Activated CD8-positive, alpha-beta T cell treated with anti-CD3 and anti-CD28 coated beads, Interleukin-2, amount 10 ng/mL, durations not matched to agents 7 days and 5 days (primary cell): Measurements from ENCODE around the gene SLC34A3. TPM values are rescaled to one million over a fixed set of nuclear protein-coding genes. Genes with fewer than 3 reads are reported as not detected.

ENCODE experiments used
- ATAC-seq: fragments of 150-1000 bp; cut with Tn5 transposase; one replicate; pipeline ENCODE4 v1.10.0; 2021; ENCODE audit warnings: moderate library complexity
- CTCF ChIA-PET: fragments of 350-600 bp; sonication (Branson Sonifier 250); formaldehyde crosslinking; loops from one replicate; lab custom pipeline; 2021; ENCODE audit warnings: antibody characterized with exemption; lab: Charles Lee
- POLR2A ChIA-PET: fragments of 350-600 bp; sonication (Branson Sonifier 250); formaldehyde crosslinking; loops from one replicate; lab custom pipeline; 2021; ENCODE audit warnings: antibody characterized with exemption; lab: Charles Lee
- DNase-seq: peaks from one replicate; pipeline ENCODE4 v3.0.0-alpha.2; 2020
- H3K27ac Mint-ChIP-seq: one replicate; pipeline ENCODE4 v1.8.0; 2021; ENCODE audit warnings: mild to moderate bottlenecking, mixed read lengths
- H3K27me3 Mint-ChIP-seq: one replicate; pipeline ENCODE4 v1.8.0; 2021; ENCODE audit warnings: low read depth, mixed read lengths
- H3K36me3 Mint-ChIP-seq: one replicate; pipeline ENCODE4 v1.8.0; 2021; ENCODE audit warnings: low read depth, mixed read lengths
- H3K4me1 Mint-ChIP-seq: one replicate; pipeline ENCODE4 v1.8.0; 2021; ENCODE audit warnings: low read depth, mixed read lengths
- H3K4me3 Mint-ChIP-seq: one replicate; pipeline ENCODE4 v1.8.0; 2021; ENCODE audit warnings: mild to moderate bottlenecking, mixed read lengths
- H3K9me3 Mint-ChIP-seq: one replicate; pipeline ENCODE4 v1.8.0; 2022; ENCODE audit warnings: mixed read lengths; ENCODE audit not compliant: insufficient read depth
- total RNA-seq, 2 experiments: library from RNA; stranded (reverse); gene quantifications; one replicate each; pipeline ENCODE4 v1.2.3, GENCODE V29; 2021

The SLC34A3 gene
- total RNA-seq, 2 experiments from 2014 or later, result not detected

DNA sequence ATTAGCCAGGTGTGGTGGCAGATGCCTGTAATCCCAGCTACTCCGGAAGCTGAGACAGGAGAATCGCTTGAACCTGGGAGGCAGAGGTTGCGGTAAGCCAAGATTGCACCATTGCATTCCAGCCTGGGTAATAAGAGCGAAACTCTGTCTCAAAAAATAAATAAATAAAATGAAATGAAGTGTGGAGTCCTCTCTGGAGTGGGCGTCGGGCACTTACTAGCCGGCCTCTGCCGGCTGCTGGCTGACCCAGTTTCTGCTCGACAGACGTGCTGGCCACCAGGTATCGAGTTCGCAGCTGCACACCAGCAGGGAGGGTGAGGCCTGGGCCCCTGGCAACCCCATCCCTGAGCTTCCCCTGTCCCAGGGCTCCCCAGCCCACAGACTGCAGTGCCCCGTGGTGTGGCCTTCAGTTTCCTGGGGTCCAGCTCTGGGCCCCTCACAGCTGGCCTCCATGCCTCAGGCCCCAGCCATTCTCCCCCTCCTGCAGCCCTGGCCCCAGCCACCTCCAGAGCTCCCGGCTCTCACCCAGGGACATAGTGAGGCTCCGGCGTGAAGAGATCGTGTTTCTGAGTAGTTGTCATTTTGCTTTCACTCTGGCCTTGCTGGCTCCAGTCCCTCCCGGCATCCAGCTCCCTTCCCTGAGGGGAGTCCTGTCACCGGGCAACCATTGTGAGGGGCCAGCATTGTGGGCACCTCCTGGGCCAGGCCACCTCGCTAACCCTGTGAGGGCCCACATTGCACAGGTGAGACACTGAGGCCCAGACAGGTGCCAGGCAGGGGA, 16.6 kb downstream of the SLC34A3 start:
- no peaks in the 10 kb centered on the region for H3K9me3 Mint-ChIP-seq
- POLR2A ChIA-PET, result no interaction called here

DNA sequence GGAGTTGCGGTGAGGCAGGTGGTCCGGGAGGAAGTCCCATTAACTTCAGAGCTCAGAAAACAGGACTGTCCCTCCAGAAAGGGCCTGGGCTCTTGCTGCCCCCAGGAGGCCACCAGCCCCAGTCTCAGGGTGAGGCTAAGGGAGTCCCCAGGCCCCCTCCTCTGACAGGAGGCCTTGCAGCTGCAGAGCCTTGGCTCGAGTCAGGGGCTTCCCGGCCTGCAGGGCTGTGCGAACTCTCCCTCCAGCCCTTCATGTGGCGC, 17.1 kb downstream of the SLC34A3 start:
- peaks cover 14% of the 10 kb centered on the region for H3K4me1 Mint-ChIP-seq
- no peaks in the 10 kb centered on the region for H3K9me3 Mint-ChIP-seq
- ATAC-seq, result no peak
- H3K4me3 Mint-ChIP-seq, result no peak overlapping the region
- no peaks in the 10 kb centered on the region for H3K27me3 Mint-ChIP-seq
- ChIA-PET CTCF (interaction anchor here (1.0 kb wide), 1 partner anchor 11 kb away, joined by 6 read pairs; no protein-coding TSS in a partner anchor), POLR2A (no interaction called here)
- no peak for DNase-seq
- peaks cover 12% of the 10 kb centered on the region for H3K36me3 Mint-ChIP-seq
- no peak overlapping the region for H3K27ac Mint-ChIP-seq

More for the DNA sequence above, 16.6 kb downstream of the SLC34A3 start:
- H3K4me1 Mint-ChIP-seq, result peaks cover 19% of the 10 kb centered on the region
- ATAC-seq (no peak), DNase-seq (no peak)
- H3K4me3 Mint-ChIP-seq, result no peak overlapping the region
- CTCF ChIA-PET, result interaction anchor here (1.0 kb wide), 1 partner anchor 10 kb away, joined by 6 read pairs; no protein-coding TSS in a partner anchor
- H3K36me3 Mint-ChIP-seq, result peaks cover 17% of the 10 kb centered on the region
- H3K27me3 Mint-ChIP-seq, result no peaks in the 10 kb centered on the region
- no peak overlapping the region for H3K27ac Mint-ChIP-seq

DNA sequence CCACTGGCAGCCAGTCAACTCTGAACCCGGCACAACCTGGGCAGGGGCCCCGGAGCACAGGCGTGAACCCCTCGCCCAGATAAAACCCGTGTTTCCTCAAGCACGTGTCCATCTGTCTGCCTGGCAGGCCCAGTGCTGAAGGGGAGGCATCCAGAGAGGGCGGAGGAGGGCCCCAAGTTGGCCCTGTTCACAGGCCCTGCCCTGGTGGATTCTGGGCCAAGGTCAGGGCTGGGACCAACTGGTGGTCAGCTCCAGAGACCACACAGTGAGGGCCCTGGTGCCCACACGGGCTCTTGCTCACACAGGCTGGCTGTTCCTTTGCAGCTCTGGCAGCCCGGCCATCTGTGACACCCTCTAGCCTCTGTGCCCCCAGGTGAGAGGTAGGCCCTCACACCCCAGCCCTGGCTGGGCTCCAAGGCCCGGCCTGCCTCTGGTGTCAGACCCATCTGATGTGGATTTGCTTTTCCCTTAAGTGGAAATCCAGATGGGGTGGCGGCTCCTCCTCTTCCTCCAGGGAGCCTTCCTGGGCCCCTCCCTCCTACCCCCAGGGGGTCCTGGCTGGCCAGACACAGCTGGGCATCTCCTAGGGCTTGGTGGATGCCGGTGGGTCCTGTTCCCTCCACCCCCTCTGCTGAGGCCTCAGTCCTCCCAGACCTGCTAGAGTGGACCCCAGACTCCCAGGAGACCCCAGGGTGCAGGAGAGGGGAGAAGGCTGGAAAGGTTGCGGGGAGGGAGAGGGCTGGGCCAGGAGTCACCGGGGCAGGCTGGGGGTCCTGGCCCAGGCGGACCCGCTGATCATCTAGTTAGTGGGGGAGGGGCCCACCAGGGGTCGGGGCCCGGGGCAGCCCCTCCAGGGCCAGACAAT, 19.9 kb downstream of the SLC34A3 start:
- ATAC-seq (no peak), DNase-seq (no peak)
- ChIA-PET POLR2A (interaction anchor here (1.1 kb wide), 1 partner anchor 10 kb away, joined by 4 read pairs; the partner anchor contains the start of gene TUBB4B), CTCF (no interaction called here)
- H3K9me3 Mint-ChIP-seq, result no peaks in the 10 kb centered on the region
- no peak overlapping the region for H3K4me3 Mint-ChIP-seq
- peaks cover 3% of the 10 kb centered on the region for H3K36me3 Mint-ChIP-seq
- peaks cover 6% of the 10 kb centered on the region for H3K4me1 Mint-ChIP-seq
- no peak overlapping the region for H3K27ac Mint-ChIP-seq
- H3K27me3 Mint-ChIP-seq, result no peaks in the 10 kb centered on the region

DNA sequence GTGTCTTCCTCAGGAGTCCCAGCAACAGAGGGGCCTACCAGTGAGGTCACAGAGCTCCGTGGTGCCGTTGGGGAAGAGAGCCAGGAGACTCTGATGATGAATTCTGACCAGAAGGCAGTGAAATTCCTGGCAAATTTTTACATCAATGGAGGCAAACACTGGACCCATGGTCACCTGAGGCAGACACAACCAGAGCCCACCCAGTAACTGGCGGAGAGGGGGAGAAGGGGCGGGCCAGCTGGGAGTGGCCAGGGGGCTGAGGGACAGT, 20.4 kb downstream of the SLC34A3 start, which contains the start of gene STPG3:
Gene STPG3 (plus strand): TSS at position 93 of the 268 bp plus-strand sequence. CDS start 1 bp downstream, at position 94.
- H3K9me3 Mint-ChIP-seq, result no peaks in the 10 kb centered on the region
- H3K4me3 Mint-ChIP-seq, result no peak within 1 kb of the TSS
- peaks cover 3% of the 10 kb centered on the region for H3K36me3 Mint-ChIP-seq
- DNase-seq (no peak), ATAC-seq (no peak)
- no peak within 1 kb of the TSS for H3K27ac Mint-ChIP-seq
- no peaks in the 10 kb centered on the region for H3K27me3 Mint-ChIP-seq
- H3K4me1 Mint-ChIP-seq, result peaks cover 10% of the 10 kb centered on the region
- ChIA-PET POLR2A (no interaction called here), CTCF (no interaction called here)

DNA sequence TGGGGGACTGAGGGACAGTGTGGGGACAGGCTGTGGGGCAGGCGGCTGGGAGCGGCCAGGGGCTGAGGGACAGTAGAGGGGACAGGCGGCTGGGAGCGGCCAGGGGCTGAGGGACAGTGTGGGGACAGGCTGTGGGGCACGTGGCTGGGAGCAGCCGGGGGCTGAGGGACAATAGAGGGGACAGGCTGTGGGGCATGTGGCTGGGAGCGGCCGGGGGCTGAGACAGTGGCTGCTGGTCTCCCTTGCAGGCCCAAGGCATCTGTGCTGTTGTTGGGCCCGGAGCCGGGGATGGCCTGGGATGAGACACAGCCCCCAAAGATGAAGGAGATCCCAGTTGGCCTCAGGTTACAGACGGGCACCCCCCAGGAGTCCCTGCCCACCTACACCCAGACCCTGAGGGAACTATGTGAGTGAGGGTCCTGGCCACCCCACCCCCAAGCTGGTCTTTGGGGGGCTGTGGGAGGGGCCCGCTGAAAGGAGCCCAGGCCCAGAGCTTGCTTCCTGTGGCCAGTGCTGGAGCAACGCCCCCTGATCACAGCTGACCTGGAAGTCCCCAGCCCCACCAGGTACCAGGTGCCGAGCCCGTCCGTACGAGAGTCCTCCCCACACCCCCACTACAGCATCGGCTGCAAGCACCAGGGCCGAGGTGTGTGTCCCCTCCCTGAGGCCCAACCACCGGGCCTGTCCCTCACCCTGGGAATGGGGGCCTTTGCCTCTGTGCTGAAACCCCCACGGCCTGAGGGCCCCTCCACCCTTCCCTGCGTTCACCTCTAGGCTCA, 21.0 kb downstream of the SLC34A3 start:
- H3K9me3 Mint-ChIP-seq, result no peaks in the 10 kb centered on the region
- no peak overlapping the region for H3K4me3 Mint-ChIP-seq
- H3K27ac Mint-ChIP-seq, result no peak overlapping the region
- no peaks in the 10 kb centered on the region for H3K27me3 Mint-ChIP-seq
- H3K4me1 Mint-ChIP-seq, result peaks cover 16% of the 10 kb centered on the region
- POLR2A ChIA-PET, result interaction anchor here (5.5 kb wide), 1 partner anchor 10 kb away, joined by 87 read pairs; the partner anchor contains the start of gene TUBB4B
- no peak for ATAC-seq
- H3K36me3 Mint-ChIP-seq, result peaks cover 4% of the 10 kb centered on the region
- no peak for DNase-seq
- CTCF ChIA-PET, result no interaction called here

DNA sequence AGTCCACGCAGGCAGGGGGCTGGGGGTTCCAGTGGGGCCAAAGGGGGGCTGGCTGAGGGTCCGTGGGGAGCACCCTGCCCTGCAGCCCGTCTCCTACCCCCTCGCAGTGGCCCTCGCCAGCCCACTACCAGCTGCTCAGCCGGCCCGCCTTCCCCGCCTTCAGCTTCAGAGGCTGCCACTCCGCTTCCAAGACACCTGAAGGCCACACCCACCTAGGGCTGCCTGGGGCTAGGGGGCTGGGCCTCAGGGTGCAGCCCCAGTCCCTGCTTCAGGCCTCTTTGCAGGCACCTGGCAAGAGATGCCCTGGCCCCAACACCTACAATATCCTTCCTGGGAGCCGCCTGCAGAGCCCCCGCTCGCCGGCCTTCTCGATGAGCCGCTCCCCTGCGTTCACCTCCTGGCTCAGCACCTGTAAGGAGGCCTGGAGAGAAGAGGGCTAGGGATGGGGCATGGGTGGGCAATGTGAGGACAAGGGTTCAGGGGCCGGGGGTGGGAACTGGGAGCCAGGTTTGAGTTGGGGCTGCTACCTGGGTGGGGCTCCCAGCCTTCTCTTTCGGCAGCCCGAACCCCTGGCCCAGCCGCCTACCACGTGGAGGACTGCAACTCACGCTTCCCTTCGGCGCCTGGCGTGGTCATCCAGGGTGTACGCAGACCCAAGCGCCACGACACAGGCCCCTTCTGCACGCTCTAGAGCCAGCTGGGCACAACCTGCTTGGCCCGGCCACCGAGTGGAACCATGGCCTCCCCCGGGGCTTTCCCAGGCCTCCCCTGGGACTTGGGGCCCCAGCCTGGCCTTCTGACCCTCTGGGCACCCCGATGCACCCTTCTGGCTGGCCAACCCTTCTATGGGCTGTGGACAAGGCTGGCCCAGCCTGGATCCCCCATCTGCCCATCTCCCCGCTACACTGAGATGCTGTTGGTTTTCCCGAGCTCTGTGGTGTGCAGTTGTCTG, 22.1 kb downstream of the SLC34A3 start:
- ATAC-seq, result no peak
- Mint-ChIP-seq H3K27ac (no peak overlapping the region), H3K4me3 (no peak overlapping the region), H3K9me3 (no peaks in the 10 kb centered on the region), H3K36me3 (peaks cover 8% of the 10 kb centered on the region), H3K4me1 (peaks cover 20% of the 10 kb centered on the region), H3K27me3 (no peaks in the 10 kb centered on the region)
- DNase-seq, result no peak
- POLR2A ChIA-PET, result interaction anchor here (4.4 to 5.5 kb wide), 2 partner anchors 8 to 11 kb away, joined by 14 to 87 read pairs; partner anchors contain the start of gene TUBB4B
- CTCF ChIA-PET, result interaction anchor here (1.0 to 4.4 kb wide), 2 partner anchors 12 to 16 kb away, joined by 4 to 32 read pairs; partner anchors contain the start of gene TUBB4B

DNA sequence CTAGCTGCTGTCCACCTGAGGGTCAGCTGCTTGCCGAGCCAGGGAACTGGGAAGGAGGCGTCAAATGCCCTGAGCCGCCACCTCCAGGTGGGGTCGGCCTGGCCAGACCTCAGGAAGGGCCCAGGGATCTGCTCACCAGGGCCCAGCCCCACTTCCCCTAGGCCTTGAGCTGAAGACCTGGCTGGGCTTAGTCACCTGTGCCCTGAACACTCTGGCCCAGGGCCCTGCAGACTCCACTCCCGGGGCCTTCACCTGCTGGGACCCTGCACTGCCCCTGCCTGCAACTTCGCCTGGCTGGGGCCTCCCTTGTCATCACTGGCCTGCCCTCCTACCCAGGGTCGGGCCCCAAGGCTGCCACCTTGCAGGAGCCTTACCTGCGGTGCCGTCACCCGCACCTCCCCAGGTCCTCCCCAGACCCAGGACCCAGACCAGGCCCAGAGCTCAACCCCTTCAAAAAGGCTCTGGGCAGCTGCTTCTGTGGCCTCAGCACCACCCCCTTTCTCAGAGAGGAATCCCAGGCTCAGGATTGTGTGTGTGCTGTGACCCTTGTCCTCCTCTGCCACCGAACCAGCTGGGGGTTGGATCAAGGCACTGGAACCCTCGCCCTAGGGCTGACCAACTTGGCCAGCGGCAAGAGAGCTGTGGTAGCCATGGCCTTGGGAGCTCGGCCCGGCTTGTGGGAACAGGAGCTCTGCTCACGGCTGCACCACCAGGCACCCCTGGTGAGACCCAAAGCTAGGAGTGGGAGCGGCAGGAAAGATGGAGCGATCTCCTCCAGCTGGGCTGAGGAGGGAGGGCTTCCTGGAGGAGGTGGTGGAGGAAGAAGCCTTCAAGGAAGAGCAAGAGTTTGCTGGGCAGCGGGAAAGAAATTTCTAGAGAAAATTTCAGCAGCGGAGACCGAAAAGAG, 23.3 kb downstream of the SLC34A3 start:
- Mint-ChIP-seq H3K27me3 (no peaks in the 10 kb centered on the region), H3K36me3 (peaks cover 12% of the 10 kb centered on the region), H3K4me1 (peaks cover 20% of the 10 kb centered on the region), H3K27ac (peak overlapping the region; percentile 78), H3K4me3 (peak overlapping the region; percentile 79), H3K9me3 (no peaks in the 10 kb centered on the region)
- no peak for ATAC-seq
- ChIA-PET CTCF (interaction anchor here (0.9 to 4.4 kb wide), 4 partner anchors 9 to 225 kb away, joined by 3 to 32 read pairs (median 10); partner anchors contain the start of gene TUBB4B), POLR2A (interaction anchor here (0.6 to 5.5 kb wide), 6 partner anchors 9 to 168 kb away, joined by 3 to 87 read pairs (median 4); partner anchors contain the start of genes MAN1B1 and TUBB4B)
- no peak for DNase-seq

DNA sequence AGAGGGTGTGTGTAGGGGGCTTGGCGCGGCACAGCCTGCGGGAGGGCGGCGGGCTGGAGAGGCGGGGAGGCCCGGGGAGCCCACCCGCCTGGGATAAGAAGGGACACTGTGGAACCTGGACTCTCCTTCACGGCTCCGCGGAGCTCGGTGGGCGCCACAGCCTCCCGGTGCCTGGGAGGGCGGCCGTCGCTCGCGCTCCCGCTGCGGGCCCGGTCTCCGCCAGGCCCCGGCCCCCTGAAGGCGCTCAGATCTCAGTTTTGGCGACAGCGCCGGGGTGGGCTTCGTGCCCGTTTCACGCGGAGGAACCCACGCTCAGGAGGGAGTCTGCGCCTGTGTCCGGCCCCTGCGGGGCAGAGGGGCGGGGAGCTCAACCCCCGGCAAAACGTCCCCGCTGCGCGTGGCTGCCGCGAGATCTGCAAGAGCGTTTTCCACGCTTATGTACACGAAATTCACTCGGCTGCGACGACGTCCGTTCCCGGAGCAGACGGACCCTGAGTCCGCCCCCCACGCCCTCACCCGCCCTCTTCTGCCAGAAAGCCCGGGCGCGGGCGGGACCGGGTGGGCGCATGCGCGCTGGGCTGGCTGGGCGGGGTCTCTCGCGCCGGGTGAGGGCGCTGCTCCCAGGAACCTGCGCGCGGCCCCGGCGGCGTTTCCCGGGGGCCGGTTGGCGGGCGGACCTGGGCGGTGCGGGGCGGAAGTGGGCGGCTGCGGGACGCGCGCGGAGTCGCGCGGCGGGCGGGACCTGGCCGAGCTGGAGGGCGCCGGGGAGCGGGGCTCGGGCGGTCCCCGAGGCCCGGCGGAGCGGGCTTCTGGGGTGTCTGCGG, 24.1 kb downstream of the SLC34A3 start, which contains the start of gene NELFB:
Gene NELFB (plus strand): TSS at position 704 of the 824 bp plus-strand sequence.
- ATAC-seq, result peak; percentile 91
- Mint-ChIP-seq H3K9me3 (no peaks in the 10 kb centered on the region), H3K27me3 (no peaks in the 10 kb centered on the region), H3K4me3 (peak within 1 kb of the TSS; percentile 91), H3K36me3 (peaks cover 17% of the 10 kb centered on the region), H3K27ac (peak within 1 kb of the TSS; percentile 87), H3K4me1 (peaks cover 20% of the 10 kb centered on the region)
- DNase-seq, result peak; percentile 95
- POLR2A ChIA-PET, result interaction anchor here (0.6 to 5.5 kb wide), 8 partner anchors 10 to 168 kb away, joined by 3 to 87 read pairs (median 4); partner anchors contain the start of genes MAN1B1, TPRN and TUBB4B
- CTCF ChIA-PET, result interaction anchor here (0.9 to 4.4 kb wide), 4 partner anchors 9 to 226 kb away, joined by 3 to 32 read pairs (median 10); partner anchors contain the start of gene TUBB4B
